Peyer's patch (tissue), 4 donors: ENCODE measurements around the gene MYO18B.

ENCODE experiments used
- CTCF ChIP-seq, 6 experiments: fragments of 450-650 bp in 4 of 6; fragments of 200-600 bp in 2 of 6; sonication (generic) in 1 of 6; IDR thresholded peaks; one replicate each; pipeline ENCODE4 v1.5.1; 2017 to 2019; ENCODE audit warnings: antibody characterized with exemption in 6 of 6, mild to moderate bottlenecking in 3 of 6, moderate library complexity in 1 of 6
- POLR2A ChIP-seq, 2 donors: fragments of 450-650 bp; IDR thresholded peaks; one replicate each; pipeline ENCODE4 v1.5.1; 2017; ENCODE audit warnings: antibody characterized with exemption in 2 of 2, mild to moderate bottlenecking in 2 of 2, moderate library complexity in 2 of 2

GRCh38 chr22:25782831-25783230 is 40.8 kb downstream of the MYO18B start:
- TF ChIP-seq CTCF (IDR thresholded peaks at IDR 0.05) (no peak), POLR2A (IDR thresholded peaks at IDR 0.05) (no peak)
